OCI-M2 (cell line): Measurements from ENCODE around the gene SPOP.
"Not testable (repeated sequence)": the region's sequence is repeated elsewhere in the genome, so short reads cannot be mapped to it uniquely, and the experiment has no call there.

Experiments used
- DNase-seq: peaks from one replicate; lab custom pipeline; 2025; ENCODE audit not compliant: unreplicated experiment; lab: John Stamatoyannopoulos, UW

The SPOP gene

DNA sequence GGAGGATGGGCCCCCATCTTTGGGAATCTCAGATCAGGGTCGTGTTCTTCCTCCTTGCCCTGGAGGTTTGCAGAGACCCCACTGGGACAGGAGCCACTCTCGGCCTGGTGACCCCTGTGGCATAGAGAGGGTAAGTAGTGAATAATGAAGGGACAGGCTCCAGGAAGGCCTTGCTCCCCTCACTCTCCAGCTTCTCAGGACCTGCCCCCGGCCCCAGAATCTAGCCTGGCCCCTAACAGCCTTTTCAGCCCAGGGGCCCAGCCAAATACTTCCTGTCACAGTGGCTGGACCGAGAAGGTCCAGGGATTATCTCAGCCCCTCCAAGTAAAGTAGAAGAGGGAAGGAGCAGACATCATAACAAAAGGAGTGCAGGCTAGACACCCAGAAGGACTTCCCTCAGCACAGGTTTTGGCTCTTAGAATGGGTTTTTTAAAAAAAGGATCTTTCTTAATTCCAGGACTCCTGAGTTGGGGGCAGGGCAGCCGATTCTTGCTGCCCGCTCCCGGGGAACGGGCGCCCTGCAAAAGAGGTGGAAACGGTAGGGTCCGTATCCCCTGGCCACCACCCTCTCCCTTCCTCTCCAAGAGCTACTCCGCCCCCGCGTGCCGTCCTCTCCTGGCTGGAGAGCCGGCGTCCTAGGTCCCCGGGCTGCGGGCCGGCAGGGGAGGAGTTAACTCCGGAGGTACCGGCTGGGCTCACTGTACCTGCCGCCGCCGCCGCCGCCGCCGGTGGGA is 102.8 kb downstream of the SPOP start:
- no peak for DNase-seq

DNA sequence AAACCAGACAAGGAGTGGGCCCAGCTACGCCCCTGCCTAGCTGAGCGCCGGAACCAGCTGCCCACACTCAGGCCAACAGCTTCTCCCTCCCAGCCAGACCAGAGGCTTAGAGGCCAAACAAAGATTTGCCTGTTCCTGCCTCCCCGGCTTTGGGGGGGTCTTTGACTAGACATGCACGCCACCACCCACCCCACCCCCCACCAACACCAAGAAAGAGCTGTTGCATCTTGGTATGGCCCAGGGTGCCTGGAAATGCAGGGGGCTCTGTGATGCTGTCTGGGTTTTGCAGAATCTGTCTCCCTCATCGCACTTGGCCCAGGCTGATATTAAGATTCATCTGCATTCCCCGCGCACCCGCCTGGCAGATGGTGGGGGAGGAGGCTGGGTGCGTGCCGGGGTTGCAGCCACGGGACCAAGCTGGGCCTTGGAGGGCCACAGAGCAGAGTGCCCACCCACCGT is 103.5 kb downstream of the SPOP start:
- no peak for DNase-seq

DNA sequence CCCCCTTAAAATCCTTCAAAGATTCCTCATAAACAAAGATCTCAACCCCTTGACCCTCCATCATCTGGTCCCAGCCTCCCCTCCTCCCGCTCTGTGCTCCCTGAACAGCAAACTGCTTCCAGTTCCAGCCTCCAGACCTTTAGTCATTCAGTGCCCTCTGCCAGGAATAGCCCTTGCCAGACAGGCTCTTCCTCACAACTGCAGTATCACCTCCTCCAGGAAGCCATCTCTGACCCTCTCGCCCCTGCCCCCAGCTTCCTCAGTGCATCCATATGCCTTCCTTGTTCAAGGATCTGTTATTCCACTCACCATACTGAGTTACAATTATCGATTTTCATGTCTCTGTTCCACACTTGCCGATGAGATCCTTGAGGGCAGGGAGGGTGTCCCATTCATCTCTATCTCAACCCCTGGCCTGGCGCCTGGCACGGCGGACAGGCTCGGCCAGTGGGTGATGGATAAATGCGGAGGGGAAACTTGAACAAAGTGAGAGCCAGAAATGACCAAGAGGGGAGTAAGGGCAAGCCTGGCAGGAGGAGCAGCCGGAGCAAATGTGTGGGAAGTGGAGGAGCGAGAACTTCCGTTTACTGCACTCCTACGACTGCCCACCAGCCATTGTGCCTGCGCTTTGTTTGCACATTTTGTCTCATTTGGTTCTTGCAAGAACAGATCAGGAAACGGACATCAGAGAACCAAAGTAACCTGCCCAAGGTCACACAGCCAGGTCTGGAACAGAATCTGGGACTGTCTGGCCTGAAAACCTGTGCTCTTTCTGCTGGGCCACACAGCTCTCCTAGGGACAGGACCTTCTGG is 104.2 kb downstream of the SPOP start:
- no peak for DNase-seq

DNA sequence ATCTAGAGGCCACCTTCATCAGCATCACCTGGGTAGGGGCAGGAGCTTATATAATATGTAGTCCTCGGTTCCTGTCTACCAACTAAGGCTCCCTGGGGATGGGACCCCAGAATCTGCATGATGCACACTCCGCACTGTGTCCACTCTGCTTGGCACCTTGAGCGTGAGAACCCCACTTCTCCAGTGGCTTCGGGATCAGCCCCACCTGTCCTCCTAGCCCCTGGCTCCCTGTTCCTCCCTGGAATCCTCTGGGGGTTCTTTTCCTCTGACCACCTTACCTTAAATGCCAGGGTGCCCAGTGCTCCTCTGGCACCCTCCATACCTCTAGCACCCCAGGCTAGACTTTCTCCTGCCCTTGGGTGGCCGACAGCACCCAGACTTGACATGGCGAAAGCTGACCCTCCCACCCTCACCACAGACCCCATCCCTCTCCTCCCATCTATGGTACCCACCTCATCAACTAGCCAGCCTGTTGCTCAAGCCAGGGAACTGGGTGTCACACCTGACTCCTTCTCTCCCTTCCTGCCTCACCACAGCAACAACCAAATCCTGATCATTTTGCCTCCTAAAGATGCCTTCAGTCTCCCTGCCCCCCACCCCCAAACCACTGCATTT is 105.0 kb downstream of the SPOP start:
- no peak for DNase-seq

DNA sequence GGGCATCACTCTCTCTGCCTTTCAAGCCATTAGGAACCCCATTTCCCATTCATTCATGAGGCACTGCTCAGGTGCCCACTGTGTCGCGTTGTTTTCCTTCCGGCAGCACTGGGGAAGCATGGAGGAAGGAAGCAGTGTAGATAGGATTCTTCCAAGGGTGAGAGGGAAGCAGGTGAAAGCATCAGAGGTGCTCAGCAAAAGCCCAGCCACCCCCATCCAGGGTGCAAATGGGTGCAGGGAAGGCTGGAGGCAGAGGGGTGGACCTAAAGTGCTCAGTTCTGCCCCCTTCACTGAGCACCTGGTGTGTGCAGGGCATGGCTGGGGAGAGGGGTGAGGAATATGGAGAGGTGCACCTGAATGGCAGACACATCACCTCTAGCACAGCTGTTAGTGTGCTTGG is 105.7 kb downstream of the SPOP start:
- no peak for DNase-seq

DNA sequence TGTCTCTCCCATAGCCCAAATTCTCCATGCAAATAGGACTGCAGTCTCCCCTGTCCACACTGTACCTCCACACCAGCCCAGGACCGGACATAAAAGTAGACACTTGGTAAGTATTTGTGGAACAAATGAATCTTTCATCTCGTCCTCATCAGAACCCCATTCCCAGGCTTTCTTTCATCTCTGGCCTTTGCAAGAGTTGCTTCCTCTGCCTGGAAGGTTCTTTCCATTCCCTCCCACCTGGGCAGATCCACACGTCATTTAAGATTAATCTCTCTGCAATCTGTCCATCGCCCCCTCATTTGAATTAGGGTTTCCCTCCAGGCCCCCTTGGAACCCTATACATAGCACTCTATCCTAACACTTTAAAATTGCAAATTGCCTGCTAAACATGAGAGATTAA is 106.1 kb downstream of the SPOP start:
- DNase-seq, result no peak

DNA sequence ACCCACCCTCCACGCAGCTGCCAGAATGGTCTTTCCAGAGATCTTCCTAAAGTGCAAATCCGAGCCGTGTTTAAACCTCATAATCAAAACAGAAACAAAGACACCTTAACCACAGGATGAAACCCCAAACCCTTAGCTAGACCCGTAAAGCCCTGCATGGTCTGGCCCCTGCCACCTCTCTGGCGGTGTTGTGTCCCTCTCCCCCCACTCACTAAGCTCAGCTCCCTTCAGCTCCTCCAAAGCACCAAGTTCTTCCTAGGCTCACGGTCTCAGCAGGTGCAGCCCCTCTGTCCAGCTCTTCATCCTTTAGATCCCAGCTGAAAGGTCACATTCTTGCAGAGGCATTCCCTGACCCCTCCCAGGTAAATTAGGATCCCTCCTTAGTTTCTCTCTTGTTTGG is 106.6 kb downstream of the SPOP start:
- DNase-seq, result no peak

DNA sequence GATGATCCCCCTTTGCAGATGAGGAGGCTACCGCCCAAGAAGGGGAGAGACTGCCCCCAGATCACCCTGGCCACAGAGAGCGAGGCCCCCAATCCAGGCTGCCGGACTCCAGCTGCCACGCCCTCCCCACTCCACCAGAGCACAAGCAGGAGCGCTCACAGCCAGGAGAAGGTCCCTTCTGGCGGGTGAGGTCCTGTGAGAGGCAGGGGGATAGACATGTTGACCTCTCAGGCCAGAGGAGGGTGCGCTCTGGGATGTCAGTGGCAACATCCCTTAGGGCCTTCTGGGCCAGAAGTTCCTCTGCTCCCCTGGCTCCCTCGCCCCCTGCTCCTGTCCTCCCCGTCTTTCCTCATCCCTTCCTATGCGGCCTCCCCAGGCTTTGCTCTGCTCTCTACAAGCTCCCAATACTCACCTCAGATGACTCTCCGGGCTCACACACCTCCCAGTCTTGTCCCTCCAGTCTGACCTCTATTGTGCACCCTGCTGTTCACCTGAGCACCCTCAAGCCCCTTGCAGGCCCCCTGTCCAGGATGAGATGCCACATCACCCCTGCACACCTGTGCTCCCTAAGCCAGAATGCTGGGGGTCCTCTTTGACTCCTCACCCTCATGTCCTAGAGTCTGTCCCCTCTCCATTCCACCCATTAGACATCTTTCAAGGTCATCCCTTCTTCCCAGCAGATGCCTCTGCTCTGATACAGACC is 107.2 kb downstream of the SPOP start:
- no peak for DNase-seq

DNA sequence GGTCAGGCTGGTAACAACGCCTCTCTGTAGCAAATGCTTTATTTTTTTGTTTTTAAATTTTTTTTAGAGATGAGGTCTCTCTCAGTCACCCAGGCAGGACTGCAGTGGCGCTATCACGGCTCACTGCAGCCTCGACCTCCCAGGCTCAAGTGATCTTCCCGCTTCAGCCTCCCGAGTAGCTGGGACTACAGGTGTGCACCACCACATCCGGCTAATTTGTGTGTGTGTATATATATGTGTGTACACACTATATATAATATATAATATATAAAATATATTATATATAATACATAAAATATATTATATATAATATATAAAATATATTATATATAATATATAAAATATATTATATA is 109.2 kb downstream of the SPOP start:
- not testable (repeated sequence) for DNase-seq

DNA sequence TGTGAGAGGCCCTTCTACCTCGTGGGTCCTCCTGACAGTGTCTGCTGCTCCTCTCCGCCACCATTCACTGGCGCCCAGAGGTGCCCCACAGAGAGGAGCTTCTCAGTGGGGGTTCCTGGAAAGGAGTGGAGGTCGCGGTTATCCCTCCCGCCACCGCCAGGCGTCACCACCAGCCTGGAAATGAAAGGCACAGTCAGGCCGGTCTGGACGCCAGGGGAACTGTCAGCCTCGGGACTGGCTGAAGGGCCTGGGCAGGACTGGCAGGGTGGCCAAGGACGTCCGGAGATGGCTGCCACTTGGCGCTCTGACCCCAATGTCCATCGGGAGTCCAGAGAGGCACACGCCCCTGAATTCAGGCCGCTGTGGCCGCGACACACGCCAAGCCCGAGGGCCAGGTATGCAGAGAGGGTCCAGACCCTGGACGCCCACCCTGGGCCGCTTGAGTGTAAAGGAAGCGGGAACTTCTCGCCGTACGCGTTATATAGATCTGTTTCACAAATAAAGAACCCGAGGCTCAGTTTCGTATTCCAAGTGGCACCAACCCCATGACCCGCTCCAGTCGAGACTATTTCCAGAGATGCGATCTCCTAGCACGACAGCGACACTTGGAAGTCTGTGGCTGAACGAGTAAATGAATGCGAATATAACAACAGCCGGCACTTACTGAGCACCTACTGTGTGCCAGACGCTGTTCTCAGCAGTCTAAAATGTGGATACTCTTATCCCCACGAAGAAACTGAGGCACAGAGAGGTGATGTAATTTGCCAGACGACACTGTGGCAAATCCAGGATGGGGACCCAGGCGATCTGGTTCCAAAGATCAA is 109.8 kb downstream of the SPOP start:
- peak; percentile 40 for DNase-seq

DNA sequence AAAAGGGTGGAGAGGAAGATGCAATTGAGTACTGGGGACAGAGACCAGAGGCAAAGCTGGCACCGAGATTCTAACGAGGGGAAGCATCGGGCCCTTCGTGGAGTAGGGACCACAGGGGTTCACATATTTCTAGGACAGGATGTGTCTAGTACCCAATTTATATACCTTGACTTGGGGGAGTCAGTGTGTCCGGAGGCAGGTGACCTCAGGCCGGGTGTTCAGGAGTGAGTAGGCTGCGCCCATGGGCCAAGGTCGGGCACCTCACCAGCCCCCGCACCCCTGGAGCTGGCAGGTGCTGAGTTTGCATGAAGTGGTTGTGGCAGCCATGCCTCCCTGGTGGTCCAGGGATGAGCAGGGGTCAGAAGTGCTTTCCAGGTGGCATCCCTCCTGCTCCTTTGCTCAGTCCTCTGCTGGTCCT is 110.8 kb downstream of the SPOP start:
- no peak for DNase-seq

DNA sequence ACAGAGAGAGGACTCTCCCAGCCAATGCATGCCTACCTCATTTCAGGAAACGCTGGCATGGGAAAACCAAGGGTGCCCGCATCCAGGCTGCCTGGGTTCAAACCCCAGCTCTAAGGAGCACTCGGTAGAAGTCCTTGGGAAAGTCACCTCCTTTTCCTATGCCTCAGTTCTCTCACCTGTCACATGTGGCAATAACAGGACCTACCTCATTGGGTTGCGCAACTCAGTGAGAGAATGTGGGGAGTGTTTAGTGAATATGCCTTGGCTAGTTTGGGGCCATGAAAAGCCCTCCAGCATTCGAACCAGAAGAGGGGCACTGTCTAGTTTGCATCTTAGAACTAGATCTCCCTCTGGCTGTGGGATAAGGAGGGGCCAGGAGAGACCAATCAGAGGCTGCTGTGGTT is 111.2 kb downstream of the SPOP start:
- no peak for DNase-seq

DNA sequence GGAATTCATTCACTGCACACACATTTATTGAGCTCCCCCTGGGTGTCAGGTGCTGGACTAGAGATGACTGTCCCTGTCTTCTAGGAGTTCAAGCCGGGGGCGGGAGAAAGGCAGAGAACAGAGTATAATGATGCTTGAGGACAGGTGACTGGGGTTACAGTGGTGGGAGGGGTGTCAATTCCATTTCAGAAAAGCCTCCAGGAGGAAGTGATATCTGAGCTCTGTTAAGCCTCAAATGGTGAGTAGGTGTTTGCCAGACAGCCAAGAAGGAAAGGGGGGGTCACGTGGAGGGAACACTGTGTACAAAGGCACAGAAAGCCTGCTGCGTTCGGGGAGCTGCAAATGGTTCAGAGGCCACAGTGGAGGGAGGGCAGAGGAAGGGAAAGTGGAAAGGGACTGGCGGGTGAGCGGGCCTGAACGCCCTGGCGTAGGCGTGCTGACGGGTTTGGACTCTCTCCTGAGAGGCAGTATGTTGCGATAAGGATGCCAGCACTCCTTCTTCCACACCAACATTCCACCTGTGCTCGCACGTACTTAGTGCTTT is 111.9 kb downstream of the SPOP start:
- no peak for DNase-seq

DNA sequence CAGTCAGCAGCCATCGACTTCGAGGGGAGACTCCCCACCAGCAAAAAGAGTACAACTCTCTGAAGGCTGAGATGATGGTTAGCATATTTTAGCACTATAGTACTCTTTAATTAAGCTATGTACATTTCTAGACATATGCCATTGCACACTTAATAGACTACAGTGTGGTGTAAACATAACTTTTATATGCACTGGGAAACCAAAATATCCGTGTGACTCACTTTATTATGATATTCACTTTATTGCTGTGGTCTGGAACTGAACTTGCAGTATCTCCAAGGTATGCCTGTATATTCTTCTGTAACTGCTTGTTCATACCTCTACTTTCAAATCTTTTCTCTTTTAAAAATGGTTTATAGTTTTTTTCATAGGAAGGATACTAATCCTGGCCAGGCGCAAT is 113.3 kb downstream of the SPOP start:
- no peak for DNase-seq

DNA sequence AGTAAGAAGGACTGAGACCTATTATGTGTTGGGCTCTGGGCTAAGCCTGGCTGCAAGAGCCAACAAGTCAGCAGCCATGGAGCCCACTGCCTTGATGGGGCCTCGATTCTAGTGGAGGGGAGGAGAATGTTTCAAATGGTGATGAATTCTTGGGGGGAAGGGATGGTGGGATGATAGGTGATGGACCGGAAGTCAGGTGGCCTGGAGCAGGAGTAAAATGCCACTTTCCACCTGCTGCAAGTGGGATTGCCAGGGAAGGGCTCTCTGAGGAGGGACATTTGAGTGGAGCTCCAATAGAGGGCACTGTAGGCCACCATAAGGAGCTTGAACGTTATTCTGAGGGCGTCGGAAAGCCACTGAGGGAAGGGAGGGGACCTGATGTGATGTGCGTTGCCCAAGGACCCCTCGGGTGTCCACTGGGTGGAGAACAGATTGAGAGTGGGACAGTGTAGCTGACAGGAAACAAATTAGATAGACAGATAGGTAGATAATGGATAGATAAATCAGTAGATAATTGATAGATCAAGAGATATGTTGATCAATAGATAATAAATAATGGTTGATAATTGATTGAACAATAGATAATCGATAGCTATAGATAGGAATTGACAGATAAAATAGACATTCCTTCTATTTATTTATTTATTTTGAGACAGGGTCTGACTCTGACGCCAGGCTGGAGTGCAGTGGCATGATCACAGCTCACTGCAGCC is 120.4 kb downstream of the SPOP start:
- no peak for DNase-seq

DNA sequence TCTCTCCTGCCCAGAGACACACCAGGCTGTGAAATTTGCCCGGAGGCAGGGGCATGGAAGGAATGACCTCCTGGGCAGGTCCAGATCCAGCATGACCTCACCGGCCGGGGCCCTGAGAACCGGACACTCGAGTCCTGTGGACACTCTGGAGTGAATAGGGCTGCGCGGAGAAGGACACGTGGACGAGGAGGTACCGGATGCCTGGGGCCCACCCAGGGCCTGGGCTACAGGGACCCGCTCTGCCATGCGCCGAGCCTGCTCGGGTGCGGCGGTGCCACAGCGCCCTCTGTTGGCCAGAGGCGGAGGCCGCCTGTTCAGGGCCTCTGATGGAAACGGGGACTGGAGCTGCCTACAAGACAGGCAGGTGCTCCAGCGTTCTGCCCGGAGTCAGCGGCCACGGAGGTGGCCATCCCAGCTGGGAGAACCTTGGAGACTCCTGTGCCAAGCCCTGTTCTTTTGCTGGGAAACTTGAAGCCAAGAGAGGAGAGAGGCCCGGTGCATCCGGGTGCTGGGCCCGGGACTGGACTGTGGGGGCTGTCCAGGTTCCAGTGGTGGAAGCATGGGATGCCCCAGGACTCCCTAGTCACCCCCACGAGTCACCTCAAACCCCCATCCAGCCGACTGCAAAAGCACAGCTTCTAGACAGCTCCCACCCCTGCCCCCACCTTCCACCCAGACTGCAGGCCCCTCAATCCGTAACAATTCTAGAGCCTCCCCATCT is 121.5 kb downstream of the SPOP start:
- DNase-seq, result peak; percentile 37

DNA sequence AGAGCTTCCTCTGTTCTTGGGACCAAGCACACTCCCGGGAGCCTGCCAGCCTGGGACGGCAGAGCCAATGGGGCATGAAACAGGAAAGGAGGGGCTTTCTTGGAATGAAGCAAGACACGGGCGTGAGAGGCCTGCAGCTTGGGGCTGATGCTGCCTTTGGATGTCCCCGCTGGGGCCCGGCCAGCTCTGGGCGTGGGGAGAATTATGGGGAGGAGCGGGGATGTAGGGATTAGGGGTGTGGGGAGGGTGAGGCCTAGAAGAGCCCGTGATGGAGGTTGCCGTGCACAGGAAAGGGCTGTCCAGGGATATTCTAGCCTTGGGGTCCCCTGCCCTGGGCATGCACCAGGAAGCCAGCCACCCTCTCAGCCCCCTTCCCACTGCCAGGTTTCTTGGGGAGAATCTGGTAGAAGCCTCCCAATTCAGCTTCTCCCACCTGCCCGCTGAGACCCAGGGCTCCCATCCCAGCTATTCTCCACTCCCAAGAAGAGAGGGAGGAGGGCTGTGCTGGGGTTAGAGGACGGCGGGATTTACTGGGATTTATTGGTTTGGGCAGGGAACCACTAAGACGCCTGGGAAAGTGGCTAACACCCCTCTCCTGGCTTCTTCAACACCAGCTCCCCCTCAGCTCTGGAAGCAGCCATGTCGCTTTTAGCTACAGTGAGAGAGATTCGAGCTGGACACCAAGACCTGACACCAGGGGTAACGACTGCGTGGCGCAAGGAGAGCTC is 122.2 kb downstream of the SPOP start:
- no peak for DNase-seq

DNA sequence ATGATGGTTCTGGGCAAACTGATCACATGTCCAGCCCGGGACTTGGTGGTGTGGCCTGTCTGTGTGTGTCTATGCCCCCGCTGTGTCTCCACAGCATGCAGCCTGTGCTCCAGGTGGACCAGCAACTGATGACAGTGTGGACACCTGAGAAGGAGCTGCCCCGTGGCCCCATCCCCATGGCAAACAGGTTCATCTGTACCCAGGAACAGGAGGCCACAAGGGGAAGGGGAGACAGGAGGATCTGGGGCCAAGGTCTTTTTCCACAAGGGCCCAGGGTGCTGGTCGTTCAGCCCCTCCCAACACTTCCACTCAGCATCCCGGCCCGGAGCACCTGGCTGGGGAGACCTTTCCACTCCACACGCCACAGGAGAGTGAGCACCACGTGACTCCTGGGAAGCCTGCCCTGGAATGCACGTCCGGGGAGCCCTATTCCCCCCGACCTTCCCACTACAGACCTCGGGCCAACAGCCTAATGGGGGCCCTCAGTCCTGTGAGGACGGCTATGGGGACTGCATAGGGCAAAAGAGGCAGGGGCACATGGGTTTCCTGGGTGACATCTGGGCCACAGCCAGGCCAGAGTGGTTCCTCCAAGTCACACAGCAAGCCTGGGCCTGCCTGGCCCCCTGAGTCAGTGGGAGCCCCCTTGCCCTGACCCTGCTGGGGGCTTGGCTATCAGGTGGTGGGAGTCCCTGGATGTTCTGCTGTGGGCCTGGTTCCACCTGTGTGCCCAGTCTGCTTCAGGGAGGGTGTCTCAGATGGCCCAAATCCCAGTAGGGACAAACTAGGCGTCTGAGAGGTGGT is 123.0 kb downstream of the SPOP start:
- no peak for DNase-seq
